ENCODE measurements around the gene PIGL.

The PIGL gene

DNA sequence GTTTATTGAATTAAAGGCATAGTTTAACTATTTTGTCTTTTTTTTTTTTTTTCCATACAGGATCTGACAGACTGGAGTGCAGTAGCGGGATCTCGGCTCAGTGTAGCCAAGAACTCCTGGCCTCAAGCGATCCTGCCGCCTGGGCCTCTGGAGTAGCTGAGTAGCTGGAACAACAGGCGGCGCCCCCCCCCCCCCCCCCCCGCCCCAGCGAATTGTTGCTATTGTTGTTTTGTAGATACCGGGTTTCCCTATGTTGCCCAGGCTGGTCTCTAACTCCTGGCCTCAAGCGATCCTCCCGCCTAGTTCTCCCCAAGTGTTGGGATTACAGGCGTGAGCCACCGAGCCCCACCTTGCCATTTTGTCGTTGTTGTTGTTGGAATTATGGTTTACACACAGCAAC is 137.6 kb downstream of the PIGL start:
- no peak for DNase-seq

DNA sequence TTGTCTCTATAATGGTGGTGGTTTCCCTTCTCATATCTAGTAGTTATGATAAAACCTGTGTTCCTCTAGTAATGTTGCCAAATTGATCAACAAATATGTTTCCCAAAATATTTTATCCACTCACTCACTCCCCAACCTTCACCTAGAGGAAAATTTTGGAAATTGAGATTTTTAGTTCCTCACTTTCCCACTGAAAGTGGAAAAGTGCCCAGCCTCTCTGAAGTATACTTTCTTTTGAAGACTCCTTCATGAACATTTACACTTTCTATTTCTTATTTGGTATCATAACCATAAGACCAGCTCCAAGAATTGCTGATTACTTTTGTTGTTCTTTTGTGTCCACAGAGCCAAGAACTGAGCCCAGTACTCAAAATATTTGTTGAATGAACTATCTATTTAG is 141.4 kb downstream of the PIGL start:
- DNase-seq = no peak

DNA sequence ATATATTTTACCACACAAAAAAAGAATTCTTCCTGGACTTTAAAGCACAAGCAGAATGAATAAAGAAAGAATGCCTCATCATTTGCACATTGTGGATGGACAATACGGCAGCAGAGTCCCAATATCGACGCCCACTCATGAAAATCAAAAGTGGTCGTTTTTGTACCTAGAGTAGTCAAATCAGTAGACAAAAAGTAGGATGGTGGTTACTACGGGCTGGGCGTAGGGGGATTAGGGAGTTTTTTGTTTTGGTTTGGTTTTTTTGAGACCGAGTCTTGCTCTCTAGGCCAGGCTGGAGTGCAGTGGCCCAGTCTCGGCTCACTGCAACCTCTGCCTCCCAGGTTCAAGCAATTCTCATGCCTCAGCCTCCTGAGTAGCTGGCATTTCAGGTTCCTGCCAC is 144.9 kb downstream of the PIGL start:
- no peak for DNase-seq

DNA sequence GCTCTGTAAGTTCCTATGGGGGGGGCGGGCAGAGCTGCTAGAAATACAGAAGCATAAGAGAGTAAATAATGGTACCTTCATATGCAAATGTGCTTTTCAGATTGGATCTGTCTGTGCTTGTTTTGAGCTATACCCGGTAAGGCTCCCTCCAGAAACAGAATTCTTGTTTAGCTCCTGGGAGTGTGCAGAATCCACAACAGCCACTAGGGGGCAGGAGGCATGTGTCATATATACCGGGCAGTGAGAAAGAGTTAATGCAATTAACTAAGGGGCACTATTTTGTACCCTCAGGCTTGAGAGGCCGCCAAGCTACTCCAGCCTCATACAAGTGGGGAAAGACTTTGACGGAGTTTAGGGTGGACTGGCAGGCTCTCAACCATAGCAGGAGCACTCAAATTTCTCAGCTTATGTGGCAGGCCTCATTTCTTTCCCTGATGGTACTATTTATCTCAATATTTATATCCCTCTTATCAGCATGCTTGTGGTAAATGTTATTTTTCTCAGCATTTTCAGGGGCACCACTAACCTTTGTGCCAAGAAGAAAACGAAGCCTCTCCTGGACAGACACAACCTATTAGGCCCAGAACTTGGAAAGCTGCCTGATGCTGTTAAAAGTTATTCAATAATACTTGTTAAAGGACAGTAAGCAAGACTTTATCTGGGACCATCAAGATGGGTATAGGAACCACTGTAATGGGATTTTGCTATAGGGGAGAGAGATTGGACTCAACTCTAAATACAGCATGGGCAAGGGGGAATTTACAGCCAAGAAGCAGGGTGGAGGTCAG is 146.9 kb downstream of the PIGL start:
- DNase-seq = peak; percentile 81 to 88 (median 87)

DNA sequence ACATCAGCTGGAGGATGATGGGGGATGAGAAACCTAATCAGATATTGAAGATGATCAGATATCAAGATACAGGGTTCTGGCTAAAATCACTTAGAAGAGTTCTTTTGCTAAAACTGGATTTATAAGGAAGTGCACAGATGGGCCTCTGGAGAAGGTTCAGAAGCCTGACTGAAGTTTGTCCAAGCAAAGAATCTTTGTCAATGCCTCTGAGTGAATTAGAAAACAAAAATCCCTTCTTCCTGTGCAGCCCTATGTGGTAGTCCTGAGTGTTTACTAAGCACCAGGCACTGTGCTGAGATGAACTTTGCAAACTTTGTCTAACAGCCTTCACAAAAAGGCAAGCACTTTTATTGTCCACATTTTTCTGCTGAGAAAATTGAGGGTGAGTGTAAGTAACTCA is 147.6 kb downstream of the PIGL start:
- no peak for DNase-seq

DNA sequence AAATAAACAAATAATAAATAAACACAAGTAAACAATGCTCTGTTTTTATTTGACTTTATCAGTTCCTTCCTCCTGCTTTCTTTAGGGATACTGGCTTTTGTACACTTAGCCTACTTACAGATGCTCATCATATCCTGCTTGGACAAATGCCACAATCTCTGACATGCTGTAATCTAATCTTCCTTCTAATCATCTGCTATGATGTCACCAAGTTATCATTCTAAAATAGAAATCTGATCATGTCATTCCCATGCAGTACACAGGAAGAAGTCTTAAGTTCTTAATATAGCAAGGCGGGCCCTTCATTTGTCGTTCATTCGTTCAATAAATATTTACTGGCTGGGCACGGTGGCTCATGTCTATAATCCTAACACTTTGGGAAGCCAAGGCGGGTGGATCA is 154.7 kb downstream of the PIGL start:
- peak in 2 of 3 donors; percentile 27 to 55 for DNase-seq

DNA sequence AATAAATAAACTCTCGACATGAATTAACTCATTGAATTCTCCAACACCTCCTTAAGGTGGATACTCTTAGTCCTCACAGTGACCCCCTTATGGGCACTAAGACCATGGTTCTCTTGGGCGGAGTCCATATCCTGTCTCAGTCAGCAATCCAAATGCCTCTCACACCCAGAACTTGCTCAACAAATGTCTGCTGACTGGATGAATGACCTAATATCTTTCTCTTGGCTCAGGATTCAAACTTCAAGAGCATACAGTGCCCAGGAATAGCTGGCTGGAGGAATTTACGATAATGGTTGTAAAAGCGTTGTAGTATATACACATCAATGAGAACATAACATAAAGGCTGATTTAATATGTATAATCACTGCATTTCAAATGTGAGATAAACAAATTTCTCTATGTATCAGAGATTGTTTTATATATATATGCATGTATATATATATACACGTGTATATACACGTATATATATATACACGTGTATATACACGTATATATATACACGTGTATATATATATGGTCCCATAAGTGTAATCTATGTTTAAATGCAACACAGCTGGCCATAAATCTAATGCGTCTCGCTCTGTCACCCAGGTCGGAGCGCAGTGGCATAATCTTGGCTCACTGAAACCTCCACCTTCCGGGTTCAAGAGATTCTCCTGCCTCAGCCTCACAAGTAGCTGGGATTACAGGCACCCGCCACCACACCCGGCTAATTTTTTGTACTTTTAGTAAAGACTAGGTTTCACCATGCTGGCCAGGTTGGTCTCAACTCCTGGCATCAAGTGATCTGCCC is 157.3 kb downstream of the PIGL start:
- DNase-seq = peak; percentile 22 to 47 (median 42)
